IPS-NIHi7 (cell line): ENCODE data around the gene NLRP4.
"Not testable (repeated sequence)": the region's sequence is repeated elsewhere in the genome, so short reads cannot be mapped to it uniquely, and the experiment has no call there.

Experiments
- DNase-seq: peaks from one replicate; pipeline ENCODE4 v3.0.0; 2012; ENCODE audit warnings: mixed read lengths; ENCODE audit errors: extremely low spot score

Gene NLRP4

DNA sequence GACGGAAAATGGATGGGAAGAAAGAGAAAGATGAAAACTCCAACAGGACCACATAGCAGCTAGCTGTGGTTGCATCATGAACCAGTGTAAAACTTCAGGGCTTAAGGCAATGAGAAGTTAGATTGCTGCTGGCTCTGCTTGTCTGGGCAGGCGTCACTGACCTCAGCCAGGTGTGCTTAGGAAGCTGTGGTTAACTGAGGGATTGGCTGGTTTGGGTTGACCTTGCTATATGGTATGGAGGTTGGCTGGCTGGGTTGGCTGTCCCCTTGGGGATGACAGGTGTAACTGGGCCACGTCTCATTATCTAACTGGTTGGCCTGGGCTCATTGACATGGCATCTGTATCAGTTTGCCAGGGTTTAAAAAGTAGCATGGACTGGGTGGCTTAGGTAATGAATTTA, 40.9 kb downstream of the NLRP4 start:
- DNase-seq: no peak

DNA sequence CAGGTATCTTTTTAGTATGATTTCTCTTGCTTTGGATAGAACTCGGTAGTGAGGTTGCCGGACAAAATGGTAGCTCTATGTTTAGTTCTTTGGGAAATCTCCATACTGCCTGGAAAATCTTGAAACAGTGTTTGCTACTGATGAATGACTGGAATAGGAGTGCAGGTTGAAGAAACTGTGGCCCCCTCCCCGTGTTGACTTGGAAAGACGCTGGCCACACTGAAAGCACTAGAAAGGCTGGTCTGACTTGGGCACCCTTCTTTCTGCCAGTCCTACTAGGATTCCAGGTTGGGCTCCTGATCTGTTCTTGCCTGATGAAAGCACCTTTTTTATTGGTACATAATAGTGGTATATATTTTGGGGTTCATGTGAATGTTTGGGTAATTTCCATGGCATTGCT, 46.3 kb downstream of the NLRP4 start:
- no peak for DNase-seq

DNA sequence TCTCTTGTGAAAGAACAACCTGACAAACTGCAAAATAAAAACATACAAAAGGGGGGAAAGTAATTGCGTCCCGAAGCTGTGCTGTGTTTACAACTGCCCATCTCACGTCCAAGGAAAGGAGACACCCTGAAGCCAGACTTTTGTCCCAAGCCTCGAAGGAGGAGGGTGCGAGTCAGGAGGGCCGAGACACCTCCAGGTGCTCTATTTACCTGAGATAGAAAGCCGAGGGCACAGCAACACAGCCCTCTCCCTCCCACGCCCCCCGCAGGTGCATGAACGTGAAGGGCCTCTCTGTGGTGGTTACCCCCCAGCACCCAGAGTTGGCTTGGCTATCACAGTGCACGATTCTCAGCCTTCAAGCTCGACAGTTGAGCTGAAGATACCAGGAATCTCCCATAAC, 62.6 kb downstream of the NLRP4 start:
- DNase-seq: no peak

DNA sequence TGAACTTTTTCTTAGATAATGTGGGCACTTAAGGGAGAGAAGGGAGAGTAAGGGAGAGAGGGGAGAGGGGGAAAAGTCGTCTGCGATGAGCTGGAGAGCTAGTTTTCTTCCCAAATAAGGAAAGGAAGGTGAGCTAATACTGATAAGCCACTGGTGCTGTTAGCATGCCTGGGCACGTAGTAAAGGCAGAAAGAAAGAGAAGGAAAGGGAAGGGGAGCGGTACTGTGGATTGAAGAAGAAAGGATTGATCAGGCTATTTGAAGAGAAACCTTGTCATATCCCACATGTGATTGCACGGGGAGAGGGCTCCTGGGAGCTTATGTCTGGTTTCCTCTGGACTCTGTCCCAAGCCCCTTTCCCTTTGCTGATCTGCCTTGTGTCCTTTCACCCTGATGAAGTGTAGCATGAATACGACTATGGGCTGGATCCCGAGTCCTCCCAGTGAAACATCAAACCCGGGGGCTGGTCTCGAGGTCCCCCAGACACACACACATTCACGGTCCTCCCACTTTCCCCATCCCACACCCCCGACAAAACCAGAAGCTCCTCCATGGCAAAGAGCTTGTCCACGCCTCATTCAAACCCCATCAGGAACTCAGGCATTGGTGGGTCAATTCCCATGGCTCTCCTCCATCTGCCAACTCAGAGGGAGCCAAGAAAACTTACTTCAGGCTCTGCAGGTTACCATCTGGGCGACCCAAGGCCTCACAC, 65.2 kb downstream of the NLRP4 start:
- no peak for DNase-seq

DNA sequence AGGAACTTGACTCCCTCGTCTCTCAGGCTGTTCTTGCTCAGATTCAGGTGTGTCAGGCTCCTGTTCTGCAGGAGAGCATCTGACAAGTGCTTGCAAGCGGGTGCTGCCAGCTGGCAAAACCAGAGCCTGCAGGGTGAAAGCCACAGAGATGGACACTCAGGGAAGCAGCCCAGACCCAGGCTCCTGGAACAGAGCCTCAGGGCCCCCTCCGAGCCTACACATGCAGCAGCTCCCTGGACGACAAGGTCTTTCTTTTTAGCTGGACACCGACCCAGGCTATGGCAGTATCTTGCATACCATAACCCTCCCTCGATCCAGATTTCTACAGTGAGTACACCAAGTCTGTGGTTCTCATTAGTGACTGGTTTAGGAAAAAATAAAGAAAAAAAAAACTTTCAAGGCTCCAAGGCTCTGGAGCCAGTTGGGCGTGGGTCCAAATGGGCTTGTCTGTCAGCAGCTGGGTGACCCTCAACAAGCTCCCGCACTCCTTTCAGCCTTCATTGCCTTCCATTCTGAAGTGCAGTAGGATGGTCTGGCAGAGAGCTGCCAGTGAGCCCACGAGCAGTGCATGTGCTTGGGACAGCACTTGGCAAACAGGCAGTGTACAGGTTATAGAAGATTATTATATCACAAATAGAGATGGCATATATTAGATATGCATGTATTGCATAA, 65.9 kb downstream of the NLRP4 start:
- no peak for DNase-seq

DNA sequence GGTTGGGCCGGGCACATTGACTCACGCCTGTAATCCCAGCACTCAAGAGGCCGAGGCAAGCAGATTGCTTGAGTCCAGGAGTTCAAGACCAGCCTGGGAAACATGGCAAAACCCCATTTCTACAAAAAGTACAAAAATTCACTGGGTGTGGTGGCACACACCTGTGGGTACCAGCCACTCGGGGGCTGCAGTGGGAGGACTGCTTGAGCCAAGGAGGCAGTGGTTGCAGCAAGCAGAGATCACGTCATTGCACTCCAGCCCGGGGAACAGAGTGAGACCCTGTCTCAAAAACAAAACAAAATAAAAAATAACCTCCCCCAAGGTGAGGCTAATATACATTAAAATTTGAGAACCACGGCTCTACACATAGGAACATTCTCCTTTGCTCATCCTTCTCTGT, 70.9 kb downstream of the NLRP4 start:
- DNase-seq: no peak

DNA sequence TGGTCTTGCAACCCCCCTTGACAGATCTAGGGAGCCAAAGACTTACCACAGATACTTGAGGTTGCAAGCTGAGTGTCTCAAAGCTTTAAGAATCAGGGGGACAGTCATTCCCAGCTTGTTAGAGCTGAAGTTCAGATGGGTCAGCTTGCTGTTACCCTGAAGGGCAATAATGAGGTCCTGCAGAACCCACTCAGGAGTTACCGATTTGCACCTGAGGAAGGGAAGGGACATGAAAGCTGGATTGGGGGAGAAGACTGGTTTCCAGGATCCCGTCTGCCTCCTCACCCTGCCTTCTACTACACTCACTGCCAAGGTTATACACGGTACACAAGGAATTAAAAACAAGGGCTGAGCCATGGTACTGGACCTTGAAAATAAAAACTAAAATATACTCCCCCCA, 71.4 kb downstream of the NLRP4 start:
- no peak for DNase-seq

DNA sequence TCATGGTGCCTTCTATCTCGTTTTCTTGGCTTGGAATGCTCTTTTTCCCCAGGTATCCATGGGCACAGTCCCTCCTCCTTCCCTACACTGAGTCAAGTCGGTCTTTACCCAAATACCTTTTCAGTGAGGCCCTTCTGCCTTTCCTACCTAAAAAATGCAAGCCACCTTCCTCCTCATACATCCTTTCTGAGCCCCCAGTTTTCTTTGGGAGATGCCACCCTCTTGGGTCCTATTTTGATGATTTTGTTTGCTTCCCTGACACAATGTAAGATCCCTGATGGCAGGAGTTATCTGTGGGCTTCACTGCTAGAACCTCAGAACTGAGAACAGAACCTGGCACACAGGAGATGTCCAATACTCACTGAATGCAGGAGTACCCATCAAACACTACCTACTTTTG, 73.5 kb downstream of the NLRP4 start:
- no peak for DNase-seq

DNA sequence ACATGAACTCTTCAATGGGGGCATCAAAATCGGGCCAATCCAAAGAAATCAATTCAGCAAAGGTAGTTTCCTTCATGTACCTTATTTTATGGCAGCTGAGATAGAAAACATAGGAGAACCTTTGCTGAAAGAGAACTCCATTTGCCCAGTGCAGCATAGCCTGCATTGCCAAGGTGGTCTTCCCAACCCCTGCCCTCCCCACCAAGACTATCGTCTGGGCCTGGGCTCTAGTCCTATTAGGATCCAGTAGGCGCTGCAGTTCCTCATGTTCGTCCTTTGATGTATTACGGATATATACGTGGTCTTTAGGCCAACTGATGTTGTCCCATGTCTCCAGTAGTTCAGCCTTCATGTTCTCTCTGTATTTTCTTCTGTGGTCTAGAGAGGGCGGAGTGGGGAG, 76.6 kb downstream of the NLRP4 start:
- DNase-seq: no peak

DNA sequence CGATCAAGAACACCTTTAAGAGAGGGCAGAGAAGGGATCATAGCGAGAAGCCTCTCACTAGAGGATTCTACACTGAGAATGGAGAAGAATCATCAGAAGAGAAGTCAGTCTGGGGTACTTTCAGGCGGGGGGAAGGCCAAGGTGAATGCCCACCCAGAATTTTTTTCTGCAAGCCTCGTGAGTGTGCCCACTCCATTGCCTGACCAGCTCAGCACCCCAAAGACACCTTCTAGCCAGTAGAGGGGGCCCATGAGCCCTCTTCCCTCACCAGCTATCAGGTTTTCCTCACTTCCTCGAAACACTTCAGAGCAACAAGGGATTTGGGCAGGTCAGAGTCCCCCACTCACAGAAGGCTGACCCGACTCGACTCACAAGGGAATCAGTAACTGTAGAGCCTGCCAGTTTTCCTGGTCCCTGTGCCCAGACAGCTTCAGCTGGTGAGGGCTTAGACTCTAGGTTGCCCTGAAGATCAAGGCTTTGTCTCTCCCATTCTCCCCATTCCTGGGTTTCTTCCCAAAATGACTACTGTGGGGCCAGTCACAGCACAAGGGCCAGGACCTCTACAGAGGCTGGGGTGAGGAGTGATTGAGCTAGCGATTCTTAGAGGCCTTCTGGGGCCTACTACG, 77.4 kb downstream of the NLRP4 start:
- DNase-seq: no peak

DNA sequence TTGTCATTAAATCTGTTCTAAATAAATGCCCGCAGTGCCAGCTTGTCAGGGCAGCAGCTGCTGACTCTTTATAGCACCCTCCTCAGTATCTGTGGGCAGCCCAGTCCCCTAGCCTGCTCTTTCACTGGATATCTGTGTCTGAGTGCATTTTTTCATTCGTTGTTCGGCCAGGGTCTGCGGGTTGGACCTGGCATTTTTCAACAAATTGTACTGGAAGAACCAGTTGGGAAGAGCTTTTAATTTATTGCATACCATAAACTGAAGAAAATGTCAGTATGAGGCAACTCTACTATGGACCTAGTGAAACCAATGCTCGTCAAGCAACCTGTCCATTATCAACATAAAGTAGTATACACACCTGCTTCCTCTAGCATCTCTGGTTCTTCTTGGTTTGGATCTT, 87.2 kb downstream of the NLRP4 start:
- DNase-seq: no peak

DNA sequence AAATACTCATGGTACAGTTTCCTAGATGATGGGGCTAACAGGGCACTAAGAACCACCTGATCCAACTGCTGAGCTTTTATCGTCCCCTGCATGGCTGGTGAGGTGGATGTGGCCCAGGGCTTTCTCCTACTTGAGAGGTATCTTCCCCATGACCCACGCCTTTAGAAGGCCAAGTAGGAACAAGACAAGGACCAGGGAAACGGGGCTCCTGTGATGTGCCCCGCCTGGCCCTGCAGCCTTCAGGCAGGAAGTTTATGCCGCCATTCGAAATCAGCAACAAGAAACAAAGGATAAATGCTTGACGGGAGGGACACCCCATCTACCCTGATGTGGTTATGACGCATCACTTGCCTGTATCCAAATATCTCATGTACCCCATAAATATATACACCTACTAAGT, 91.7 kb downstream of the NLRP4 start:
- DNase-seq: no peak

DNA sequence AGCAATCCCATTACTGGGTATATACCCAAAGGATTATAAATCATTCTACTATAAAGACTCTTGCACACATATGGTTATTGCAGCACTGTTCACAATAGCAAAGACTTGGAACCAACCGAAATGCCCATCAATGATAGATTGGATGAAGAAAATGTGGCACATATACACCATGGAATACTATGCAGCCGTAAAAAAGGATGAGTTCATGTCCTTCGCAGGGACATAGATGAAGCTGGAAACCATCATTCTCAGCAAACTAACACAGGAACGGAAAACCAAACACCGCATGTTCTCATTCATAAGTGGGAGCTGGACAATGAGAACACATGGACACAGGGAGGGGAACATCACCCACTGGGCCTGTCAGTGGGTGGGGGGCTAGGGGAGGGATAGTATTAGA, 92.9 kb downstream of the NLRP4 start:
- not testable (repeated sequence) for DNase-seq

DNA sequence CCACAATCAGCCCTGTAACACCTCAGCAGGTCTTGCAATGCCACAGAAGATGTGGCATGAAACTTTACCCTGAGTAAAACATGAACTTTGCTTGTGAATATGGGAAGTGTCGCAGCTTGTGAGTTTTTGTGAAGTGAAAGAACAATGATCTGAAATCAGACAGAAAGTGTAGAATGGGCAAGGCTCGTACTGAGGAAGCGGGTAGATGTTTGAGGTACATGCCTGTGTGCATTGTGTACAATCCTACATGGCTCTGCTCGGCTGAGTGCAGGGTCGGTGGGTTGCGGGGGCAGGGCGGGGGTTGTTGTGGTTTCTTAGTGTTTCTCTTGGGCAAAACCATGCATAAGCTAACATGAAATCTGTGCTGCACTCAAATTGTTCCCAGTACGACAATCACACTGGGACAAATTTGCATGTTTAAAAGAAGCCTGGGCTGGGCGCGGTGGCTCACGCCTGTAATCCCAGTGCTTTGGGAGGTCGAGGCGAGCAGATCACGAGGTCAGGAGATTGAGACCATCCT, 94.7 kb downstream of the NLRP4 start:
- DNase-seq: no peak
